Neural progenitor cell (in vitro differentiated cells): ENCODE results near the gene ZBTB37. TPM values are rescaled to one million over a fixed set of nuclear protein-coding genes. Genes with fewer than 3 reads are reported as not detected.

ENCODE experiments used
- DNase-seq: peaks from one replicate; pipeline ENCODE4 v3.0.0-alpha.2; 2016; ENCODE audit warnings: low spot score
- H2AFZ ChIP-seq: fragments of 200-600 bp; sonication (generic); replicated peaks from 2 replicates; pipeline ENCODE4 v1.6.1; 2016; ENCODE audit warnings: antibody characterized with exemption
- H3F3A ChIP-seq: fragments of 200-600 bp; sonication (generic); 2 replicates; pipeline ENCODE4 v1.6.1; 2016; ENCODE audit warnings: antibody characterized with exemption, low read depth
- H3K27ac ChIP-seq: fragments of 200-600 bp; sonication (generic); 2 replicates; pipeline ENCODE4 v1.5.1; 2016; ENCODE audit warnings: mild to moderate bottlenecking
- H3K27me3 ChIP-seq: fragments of 200-600 bp; sonication (generic); 2 replicates; pipeline ENCODE4 v1.6.1; 2016; ENCODE audit warnings: mild to moderate bottlenecking, moderate library complexity
- H3K36me3 ChIP-seq: fragments of 200-600 bp; sonication (generic); 2 replicates; pipeline ENCODE4 v1.5.1; 2016
- H3K4me1 ChIP-seq: fragments of 200-600 bp; sonication (generic); 2 replicates; pipeline ENCODE4 v1.6.1; 2016; ENCODE audit warnings: mixed run types
- H3K4me2 ChIP-seq: fragments of 200-600 bp; sonication (generic); 2 replicates; pipeline ENCODE4 v1.6.1; 2016
- H3K4me3 ChIP-seq: fragments of 200-600 bp; sonication (generic); 2 replicates; pipeline ENCODE4 v1.5.1; 2016
- H3K79me2 ChIP-seq: fragments of 200-600 bp; sonication (generic); 2 replicates; pipeline ENCODE4 v1.6.1; 2016; ENCODE audit warnings: low read depth
- H3K9ac ChIP-seq: fragments of 200-600 bp; sonication (generic); 2 replicates; pipeline ENCODE4 v1.6.1; 2016
- H3K9me3 ChIP-seq: fragments of 200-600 bp; sonication (generic); 2 replicates; pipeline ENCODE4 v1.5.1; 2016; ENCODE audit warnings: low read depth
- H4K20me1 ChIP-seq: fragments of 200-600 bp; sonication (generic); 2 replicates; pipeline ENCODE4 v1.6.1; 2016; ENCODE audit warnings: low read depth
- H3K27ac Mint-ChIP-seq: 3 replicates; pipeline ENCODE4 v1.8.0; 2021; ENCODE audit warnings: mixed read lengths
- H3K27me3 Mint-ChIP-seq: 2 replicates; pipeline ENCODE4 v1.8.0; 2022; ENCODE audit warnings: low read depth, mild to moderate bottlenecking, inconsistent platforms, moderate library complexity, mixed read lengths; ENCODE audit not compliant: insufficient read depth
- H3K36me3 Mint-ChIP-seq: 3 replicates; pipeline ENCODE4 v1.8.0; 2021; ENCODE audit warnings: mixed read lengths
- H3K4me1 Mint-ChIP-seq: 3 replicates; pipeline ENCODE4 v1.8.0; 2021; ENCODE audit warnings: mixed read lengths
- H3K4me3 Mint-ChIP-seq: 3 replicates; pipeline ENCODE4 v1.8.0; 2021; ENCODE audit warnings: mild to moderate bottlenecking, moderate library complexity, mixed read lengths
- H3K9me3 Mint-ChIP-seq: 3 replicates; pipeline ENCODE4 v1.8.0; 2020; ENCODE audit warnings: mixed read lengths
- CTCF ChIP-seq: fragments of 200-600 bp; sonication (generic); IDR thresholded peaks from 2 replicates; pipeline ENCODE4 v1.5.1; 2017; ENCODE audit warnings: antibody characterized with exemption, mild to moderate bottlenecking
- EZH2 ChIP-seq: fragments of 200-600 bp; sonication (generic); IDR thresholded peaks from 2 replicates; pipeline ENCODE4 v1.6.1; 2017; ENCODE audit warnings: antibody characterized with exemption, mild to moderate bottlenecking, moderate library complexity
- EZH2phosphoT487 ChIP-seq: fragments of 200-600 bp; sonication (generic); IDR thresholded peaks from 2 replicates; pipeline ENCODE4 v1.6.1; 2017; ENCODE audit warnings: antibody characterized with exemption
- total RNA-seq: library from RNA; depleted of rRNA; stranded (reverse); fragments of >200 nt; gene quantifications from 2 replicates; pipeline ENCODE4 v1.2.3, GENCODE V29; 2015; ENCODE audit warnings: low replicate concordance

The ZBTB37 gene
- total RNA-seq, 1 donor from 2014 or later: 19.4 TPM

GRCh38 chr1:173914366-173914871 lies 46.2 kb downstream of the ZBTB37 start:
- H2AFZ ChIP-seq: no peak overlapping the region
- no peaks in the 10 kb centered on the region for H3F3A ChIP-seq
- no peak overlapping the region for H3K27ac ChIP-seq
- H3K9me3 Mint-ChIP-seq: peaks cover 4% of the 10 kb centered on the region
- no peaks in the 10 kb centered on the region for H3K4me1 Mint-ChIP-seq
- no peak overlapping the region for H3K4me2 ChIP-seq
- no peak for TF ChIP-seq EZH2
- TF ChIP-seq EZH2phosphoT487: no peak
- TF ChIP-seq CTCF: peak; percentile 74
- H3K4me3 ChIP-seq: no peak overlapping the region
- no peaks in the 10 kb centered on the region for H3K79me2 ChIP-seq
- H3K9me3 ChIP-seq: no peaks in the 10 kb centered on the region
- no peaks in the 10 kb centered on the region for H3K27me3 Mint-ChIP-seq
- no peaks in the 10 kb centered on the region for H3K36me3 Mint-ChIP-seq
- H3K27me3 ChIP-seq: no peaks in the 10 kb centered on the region
- no peaks in the 10 kb centered on the region for H3K4me1 ChIP-seq
- no peaks in the 10 kb centered on the region for H4K20me1 ChIP-seq
- H3K9ac ChIP-seq: no peak overlapping the region
- H3K36me3 ChIP-seq: no peaks in the 10 kb centered on the region
- no peak overlapping the region for H3K4me3 Mint-ChIP-seq
- peak; percentile 34 for DNase-seq
- no peak overlapping the region for H3K27ac Mint-ChIP-seq

- Mint-ChIP-seq H3K9me3 (peaks cover 4% of the 10 kb centered on the region), H3K4me3 (no peak overlapping the region), H3K27ac (no peak overlapping the region), H3K27me3 (no peaks in the 10 kb centered on the region), H3K36me3 (no peaks in the 10 kb centered on the region), H3K4me1 (no peaks in the 10 kb centered on the region)
- Histone ChIP-seq H3K4me2 (no peak overlapping the region), H3K79me2 (no peaks in the 10 kb centered on the region), H2AFZ (no peak overlapping the region), H3K36me3 (no peaks in the 10 kb centered on the region), H3K4me3 (no peak overlapping the region), H4K20me1 (no peaks in the 10 kb centered on the region), H3K9me3 (no peaks in the 10 kb centered on the region), H3K4me1 (no peaks in the 10 kb centered on the region), H3K27ac (no peak overlapping the region), H3K27me3 (no peaks in the 10 kb centered on the region), H3F3A (no peaks in the 10 kb centered on the region), H3K9ac (no peak overlapping the region)
- no peak for TF ChIP-seq EZH2phosphoT487
- TF ChIP-seq EZH2: no peak
- TF ChIP-seq CTCF: no peak
- no peak for DNase-seq
Observed at GRCh38 chr1:173915596-173915995, 47.4 kb downstream of the ZBTB37 start.

- TF ChIP-seq CTCF (no peak), EZH2 (no peak), EZH2phosphoT487 (no peak)
- Histone ChIP-seq H3K79me2 (no peaks in the 10 kb centered on the region), H3K9ac (no peak overlapping the region), H3K4me2 (no peak overlapping the region), H3F3A (no peaks in the 10 kb centered on the region), H2AFZ (no peak overlapping the region), H3K9me3 (no peaks in the 10 kb centered on the region), H3K27me3 (no peaks in the 10 kb centered on the region), H3K36me3 (no peaks in the 10 kb centered on the region), H3K27ac (no peak overlapping the region), H4K20me1 (no peaks in the 10 kb centered on the region), H3K4me3 (no peak overlapping the region), H3K4me1 (no peaks in the 10 kb centered on the region)
- H3K36me3 Mint-ChIP-seq: no peaks in the 10 kb centered on the region
- no peaks in the 10 kb centered on the region for H3K27me3 Mint-ChIP-seq
- H3K4me1 Mint-ChIP-seq: no peaks in the 10 kb centered on the region
- no peak overlapping the region for H3K27ac Mint-ChIP-seq
- no peak overlapping the region for H3K4me3 Mint-ChIP-seq
- peaks cover 4% of the 10 kb centered on the region for H3K9me3 Mint-ChIP-seq
- no peak for DNase-seq
Observed at GRCh38 chr1:173916667-173917066, 48.5 kb downstream of the ZBTB37 start.
